A204.1 (cell line): ENCODE data around the gene PPP1R7.
"Not testable (repeated sequence)": the region's sequence is repeated elsewhere in the genome, so short reads cannot be mapped to it uniquely, and the experiment has no call there.

ENCODE experiments used
- FAIRE-seq: peaks from 2 replicates; lab custom pipeline; 2012; peaks lifted over from hg19 to GRCh38; lab: Jason Lieb, UNC

Gene PPP1R7

GRCh38 chr2:241193271-241193670, 43.0 kb downstream of the PPP1R7 start:
- FAIRE-seq: no peak

GRCh38 chr2:241194811-241195210, 44.5 kb downstream of the PPP1R7 start:
- FAIRE-seq: no peak

- no peak for FAIRE-seq
Observed at GRCh38 chr2:241195506-241196130, 45.4 kb downstream of the PPP1R7 start.

GRCh38 chr2:241197246-241197645, 47.0 kb downstream of the PPP1R7 start:
- FAIRE-seq: not testable (repeated sequence)

- FAIRE-seq: no peak
Observed at GRCh38 chr2:241197947-241198346, 47.7 kb downstream of the PPP1R7 start.

- FAIRE-seq: no peak
Observed at GRCh38 chr2:241198381-241199279, 48.4 kb downstream of the PPP1R7 start.

- FAIRE-seq: no peak
Observed at GRCh38 chr2:241199286-241199685, 49.0 kb downstream of the PPP1R7 start.

- FAIRE-seq: no peak
Observed at GRCh38 chr2:241199897-241200821, 49.9 kb downstream of the PPP1R7 start.

GRCh38 chr2:241200822-241201395, 50.6 kb downstream of the PPP1R7 start:
- no peak for FAIRE-seq

GRCh38 chr2:241201445-241202267, 51.4 kb downstream of the PPP1R7 start:
- FAIRE-seq: no peak

GRCh38 chr2:241202268-241202585, 52.0 kb downstream of the PPP1R7 start:
- no peak for FAIRE-seq

GRCh38 chr2:241202681-241203080, 52.4 kb downstream of the PPP1R7 start:
- no peak for FAIRE-seq

GRCh38 chr2:241203218-241204009, 53.1 kb downstream of the PPP1R7 start:
- FAIRE-seq: no peak

- no peak for FAIRE-seq
Observed at GRCh38 chr2:241204010-241204384, 53.7 kb downstream of the PPP1R7 start.

- FAIRE-seq: no peak
Observed at GRCh38 chr2:241204490-241204889, 54.2 kb downstream of the PPP1R7 start.

- FAIRE-seq: no peak
Observed at GRCh38 chr2:241205086-241205485, 54.8 kb downstream of the PPP1R7 start.

GRCh38 chr2:241207151-241207550, 56.9 kb downstream of the PPP1R7 start:
- FAIRE-seq: no peak

- FAIRE-seq: no peak
Observed at GRCh38 chr2:241207641-241208040, 57.4 kb downstream of the PPP1R7 start.

GRCh38 chr2:241208058-241208457, 57.8 kb downstream of the PPP1R7 start:
- FAIRE-seq: no peak

GRCh38 chr2:241209271-241209670, 59.0 kb downstream of the PPP1R7 start:
- FAIRE-seq: no peak

- no peak for FAIRE-seq
Observed at GRCh38 chr2:241211276-241211675, 61.0 kb downstream of the PPP1R7 start.
